ENCODE results near the gene ATP13A1.

- no peak for TF ChIP-seq EP300 (IDR thresholded peaks at IDR 0.05)
- TF ChIP-seq CTCF (IDR thresholded peaks at IDR 0.05): no peak
- no peak for TF ChIP-seq POLR2A (IDR thresholded peaks at IDR 0.05)
Measured at GRCh38 chr19:19610376-19611202, 52.9 kb downstream of the ATP13A1 start.
